ENCODE results near the gene SFTPB. TPM values are rescaled to one million over a fixed set of nuclear protein-coding genes. Genes with fewer than 3 reads are reported as not detected.

The SFTPB gene
- total RNA-seq, 2 donors from 2014 or later: 0.59 TPM; not detected in 1

- Histone ChIP-seq H3K36me3 (no peaks in the 10 kb centered on the region), H3K4me3 (no peak overlapping the region), H3K27me3 (replicated peaks; ENCODE audit: insufficient read depth) (no peaks in the 10 kb centered on the region), H3K4me1 (replicated peaks) (no peaks in the 10 kb centered on the region), H3K27ac (no peak overlapping the region), H3K9me3 (no peaks in the 10 kb centered on the region)
- 80% methylated on average over 3 of the region's 3 CpGs for WGBS
- intact Hi-C loops (cut with DNase I): no loop called here
- TF ChIP-seq POLR2AphosphoS5 (IDR thresholded peaks at IDR 0.05) (no peak), CTCF (IDR thresholded peaks at IDR 0.05) (no peak), POLR2A (IDR thresholded peaks at IDR 0.05) (no peak)
- DNase-seq (ENCODE audit: low spot score): no peak
Observed at GRCh38 chr2:85697096-85697495, 29.1 kb upstream of the SFTPB start.

GRCh38 chr2:85695691-85696668 is 28.0 kb upstream of the SFTPB start:
- TF ChIP-seq CTCF (IDR thresholded peaks at IDR 0.05) (no peak), POLR2AphosphoS5 (IDR thresholded peaks at IDR 0.05) (no peak), POLR2A (IDR thresholded peaks at IDR 0.05) (no peak)
- DNase-seq (ENCODE audit: low spot score): no peak
- H3K36me3 ChIP-seq: no peaks in the 10 kb centered on the region
- intact Hi-C loops (cut with DNase I): no loop called here
- H3K4me1 ChIP-seq (replicated peaks): no peaks in the 10 kb centered on the region
- H3K27me3 ChIP-seq (replicated peaks; ENCODE audit: insufficient read depth): no peaks in the 10 kb centered on the region
- no peaks in the 10 kb centered on the region for H3K9me3 ChIP-seq
- no peak overlapping the region for H3K4me3 ChIP-seq
- WGBS: 92% methylated on average over 12 of the region's 12 CpGs
- no peak overlapping the region for H3K27ac ChIP-seq

- WGBS: 80% methylated on average over 11 of the region's 11 CpGs
- no peak for DNase-seq (ENCODE audit: low spot score)
- H3K4me3 ChIP-seq: no peak overlapping the region
- no peaks in the 10 kb centered on the region for H3K4me1 ChIP-seq (replicated peaks)
- TF ChIP-seq POLR2AphosphoS5 (IDR thresholded peaks at IDR 0.05) (no peak), POLR2A (IDR thresholded peaks at IDR 0.05) (no peak), CTCF (IDR thresholded peaks at IDR 0.05) (no peak)
- H3K9me3 ChIP-seq: no peaks in the 10 kb centered on the region
- H3K27ac ChIP-seq: no peak overlapping the region
- intact Hi-C loops (cut with DNase I): no loop called here
- no peaks in the 10 kb centered on the region for H3K36me3 ChIP-seq
- H3K27me3 ChIP-seq (replicated peaks; ENCODE audit: insufficient read depth): no peaks in the 10 kb centered on the region
Observed at GRCh38 chr2:85695121-85695520, 27.1 kb upstream of the SFTPB start.

- no peaks in the 10 kb centered on the region for H3K36me3 ChIP-seq
- intact Hi-C loops (cut with DNase I): no loop called here
- H3K27ac ChIP-seq: no peak within 1 kb of the TSS
- DNase-seq (ENCODE audit: low spot score): no peak
- 91% methylated on average over 15 of the region's 15 CpGs for WGBS
- H3K27me3 ChIP-seq (replicated peaks; ENCODE audit: insufficient read depth): no peaks in the 10 kb centered on the region
- no peaks in the 10 kb centered on the region for H3K4me1 ChIP-seq (replicated peaks)
- no peak for TF ChIP-seq POLR2AphosphoS5 (IDR thresholded peaks at IDR 0.05)
- TF ChIP-seq CTCF (IDR thresholded peaks at IDR 0.05): no peak
- no peaks in the 10 kb centered on the region for H3K9me3 ChIP-seq
- no peak within 1 kb of the TSS for H3K4me3 ChIP-seq
Observed at GRCh38 chr2:85694052-85695025, 26.3 kb upstream of the SFTPB start, which contains the start of gene GNLY. Gene GNLY, plus strand, starts transcription at chr2:85694358. Its CDS starts 61 bp downstream, at chr2:85694419.
